Chondrocyte (in vitro differentiated cells): ENCODE data around the gene FAM107B. TPM values are rescaled to one million over a fixed set of nuclear protein-coding genes. Genes with fewer than 3 reads are reported as not detected.

Experiments
- DNase-seq: peaks from one replicate; pipeline ENCODE4 v3.0.0; 2021; ENCODE audit warnings: mixed read lengths, low spot score
- H3K27ac Mint-ChIP-seq: one replicate; pipeline ENCODE4 v1.8.0; 2021; ENCODE audit warnings: mild to moderate bottlenecking, moderate library complexity, mixed read lengths; ENCODE audit not compliant: unreplicated experiment
- H3K27me3 Mint-ChIP-seq: 2 replicates; pipeline ENCODE4 v1.8.0; 2021; ENCODE audit warnings: low read depth, mixed read lengths
- H3K36me3 Mint-ChIP-seq: 2 replicates; pipeline ENCODE4 v1.8.0; 2021; ENCODE audit warnings: low read depth, mixed read lengths
- H3K4me1 Mint-ChIP-seq: 2 replicates; pipeline ENCODE4 v1.8.0; 2021; ENCODE audit warnings: low read depth, mild to moderate bottlenecking, mixed read lengths
- H3K4me3 Mint-ChIP-seq: one replicate; pipeline ENCODE4 v1.8.0; 2021; ENCODE audit warnings: mild to moderate bottlenecking, moderate library complexity, mixed read lengths; ENCODE audit not compliant: unreplicated experiment
- H3K9me3 Mint-ChIP-seq: 2 replicates; pipeline ENCODE4 v1.8.0; 2021; ENCODE audit warnings: low read depth, mixed read lengths
- total RNA-seq: library from RNA; stranded (reverse); gene quantifications from 3 replicates; pipeline ENCODE4 v1.2.1, GENCODE V29; 2021
- TF ChIP-seq, protein P1 (sequence below): fragments of 200-600 bp; sonication (generic); IDR thresholded peaks from 2 replicates; pipeline ENCODE4 v1.5.0; 2021; ENCODE audit warnings: antibody characterized with exemption, mild to moderate bottlenecking, moderate library complexity

FAM107B gene
- total RNA-seq, 1 donor from 2014 or later = 29.1 TPM

DNA sequence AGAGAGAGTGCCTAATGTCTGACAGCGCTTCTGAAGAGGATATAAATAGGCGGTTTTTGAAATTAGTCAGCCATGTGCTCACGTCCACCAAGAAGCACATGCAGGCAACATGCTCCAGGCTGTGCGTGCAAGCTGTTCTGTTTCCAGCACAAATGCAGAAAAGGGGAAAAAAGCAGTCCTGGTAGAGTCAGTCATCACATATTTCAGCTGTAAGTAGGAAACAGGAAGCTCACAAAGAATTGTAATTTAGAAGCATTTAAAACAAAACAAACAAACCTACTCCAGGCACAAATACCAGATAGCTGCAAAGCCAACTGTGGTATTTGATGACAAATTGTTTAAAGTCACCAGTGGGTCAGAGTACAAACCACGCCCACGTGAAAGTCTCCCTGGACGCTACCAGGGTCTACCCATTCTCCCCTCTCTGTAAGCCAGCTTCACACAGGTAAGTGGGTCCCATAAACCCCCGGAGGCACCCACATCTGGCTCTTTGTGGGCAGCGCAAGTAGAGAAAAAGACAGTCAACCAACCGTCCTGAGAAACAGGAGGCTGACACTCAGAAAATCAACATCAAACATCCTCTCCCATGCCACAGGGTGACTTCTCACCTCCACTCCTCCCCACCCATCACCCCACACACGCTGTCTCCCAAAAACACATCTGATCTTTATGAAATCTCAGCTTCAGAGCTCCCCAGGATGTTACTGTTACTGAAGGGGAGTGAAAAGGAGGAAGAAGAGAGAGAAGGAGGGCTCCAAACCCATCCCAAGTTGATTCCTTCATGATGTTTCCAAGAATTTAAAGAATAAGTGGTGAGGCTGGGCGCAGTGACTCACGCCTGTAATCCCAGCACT lies 186.4 kb downstream of the FAM107B start:
- Mint-ChIP-seq H3K4me1 (peaks cover 24% of the 10 kb centered on the region), H3K9me3 (no peaks in the 10 kb centered on the region), H3K4me3 (no peak overlapping the region), H3K27ac (peak overlapping the region; percentile 87), H3K36me3 (no peaks in the 10 kb centered on the region), H3K27me3 (no peaks in the 10 kb centered on the region)
- DNase-seq = no peak
- TF ChIP-seq, protein P1, sequence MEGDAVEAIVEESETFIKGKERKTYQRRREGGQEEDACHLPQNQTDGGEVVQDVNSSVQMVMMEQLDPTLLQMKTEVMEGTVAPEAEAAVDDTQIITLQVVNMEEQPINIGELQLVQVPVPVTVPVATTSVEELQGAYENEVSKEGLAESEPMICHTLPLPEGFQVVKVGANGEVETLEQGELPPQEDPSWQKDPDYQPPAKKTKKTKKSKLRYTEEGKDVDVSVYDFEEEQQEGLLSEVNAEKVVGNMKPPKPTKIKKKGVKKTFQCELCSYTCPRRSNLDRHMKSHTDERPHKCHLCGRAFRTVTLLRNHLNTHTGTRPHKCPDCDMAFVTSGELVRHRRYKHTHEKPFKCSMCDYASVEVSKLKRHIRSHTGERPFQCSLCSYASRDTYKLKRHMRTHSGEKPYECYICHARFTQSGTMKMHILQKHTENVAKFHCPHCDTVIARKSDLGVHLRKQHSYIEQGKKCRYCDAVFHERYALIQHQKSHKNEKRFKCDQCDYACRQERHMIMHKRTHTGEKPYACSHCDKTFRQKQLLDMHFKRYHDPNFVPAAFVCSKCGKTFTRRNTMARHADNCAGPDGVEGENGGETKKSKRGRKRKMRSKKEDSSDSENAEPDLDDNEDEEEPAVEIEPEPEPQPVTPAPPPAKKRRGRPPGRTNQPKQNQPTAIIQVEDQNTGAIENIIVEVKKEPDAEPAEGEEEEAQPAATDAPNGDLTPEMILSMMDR = no peak

DNA sequence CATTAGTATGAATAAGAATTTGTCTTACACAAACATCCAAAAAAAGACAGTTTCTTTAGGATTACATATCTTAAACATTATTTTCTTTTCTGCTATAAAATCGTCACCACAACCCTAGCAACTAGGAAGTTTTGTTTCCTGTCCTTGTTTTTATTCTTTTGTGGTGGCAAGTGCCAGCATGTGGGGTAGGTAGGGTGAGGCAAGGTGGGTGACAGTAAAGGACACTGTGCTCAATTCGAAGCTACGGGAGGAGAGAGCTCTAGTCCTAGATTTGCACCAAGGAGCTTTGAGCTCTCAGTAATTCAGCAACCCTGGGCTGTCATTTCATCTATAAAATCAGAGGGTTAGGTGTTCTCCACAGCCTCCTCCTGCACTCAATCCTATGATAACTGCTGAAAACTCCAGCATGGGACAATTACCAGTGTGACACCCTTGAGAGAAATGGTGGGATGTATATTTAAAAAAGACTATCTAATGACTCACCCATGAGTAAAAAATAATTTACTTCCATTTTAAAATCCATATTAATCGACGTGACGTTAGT lies 187.1 kb downstream of the FAM107B start:
- H3K4me1 Mint-ChIP-seq = peaks cover 24% of the 10 kb centered on the region
- no peaks in the 10 kb centered on the region for H3K36me3 Mint-ChIP-seq
- DNase-seq = no peak
- H3K9me3 Mint-ChIP-seq = no peaks in the 10 kb centered on the region
- TF ChIP-seq, protein P1 = no peak
- H3K4me3 Mint-ChIP-seq = no peak overlapping the region
- peak overlapping the region; percentile 87 for H3K27ac Mint-ChIP-seq
- H3K27me3 Mint-ChIP-seq = no peaks in the 10 kb centered on the region

DNA sequence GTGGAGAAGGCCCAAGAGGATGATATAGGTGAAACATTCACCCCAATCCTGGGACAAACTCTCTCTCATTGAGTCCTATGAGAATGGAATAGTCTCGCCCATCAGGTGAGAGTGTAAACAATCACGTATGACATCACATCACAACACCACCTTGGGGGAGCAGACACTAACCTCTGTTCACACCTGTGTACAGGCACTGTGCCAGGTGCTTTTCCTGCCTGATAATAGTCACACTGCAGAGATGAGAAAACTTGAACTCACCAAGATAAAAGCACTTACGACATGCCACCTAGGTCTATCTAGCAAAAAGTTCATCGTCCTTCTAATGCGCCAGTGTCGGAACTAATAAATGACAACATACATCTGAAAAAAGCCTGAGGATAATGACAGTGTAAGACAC lies 187.8 kb downstream of the FAM107B start:
- H3K36me3 Mint-ChIP-seq = no peaks in the 10 kb centered on the region
- no peak for DNase-seq
- TF ChIP-seq, protein P1 = no peak
- H3K27ac Mint-ChIP-seq = peak overlapping the region; percentile 20
- H3K4me1 Mint-ChIP-seq = peaks cover 24% of the 10 kb centered on the region
- H3K4me3 Mint-ChIP-seq = no peak overlapping the region
- no peaks in the 10 kb centered on the region for H3K27me3 Mint-ChIP-seq
- no peaks in the 10 kb centered on the region for H3K9me3 Mint-ChIP-seq

DNA sequence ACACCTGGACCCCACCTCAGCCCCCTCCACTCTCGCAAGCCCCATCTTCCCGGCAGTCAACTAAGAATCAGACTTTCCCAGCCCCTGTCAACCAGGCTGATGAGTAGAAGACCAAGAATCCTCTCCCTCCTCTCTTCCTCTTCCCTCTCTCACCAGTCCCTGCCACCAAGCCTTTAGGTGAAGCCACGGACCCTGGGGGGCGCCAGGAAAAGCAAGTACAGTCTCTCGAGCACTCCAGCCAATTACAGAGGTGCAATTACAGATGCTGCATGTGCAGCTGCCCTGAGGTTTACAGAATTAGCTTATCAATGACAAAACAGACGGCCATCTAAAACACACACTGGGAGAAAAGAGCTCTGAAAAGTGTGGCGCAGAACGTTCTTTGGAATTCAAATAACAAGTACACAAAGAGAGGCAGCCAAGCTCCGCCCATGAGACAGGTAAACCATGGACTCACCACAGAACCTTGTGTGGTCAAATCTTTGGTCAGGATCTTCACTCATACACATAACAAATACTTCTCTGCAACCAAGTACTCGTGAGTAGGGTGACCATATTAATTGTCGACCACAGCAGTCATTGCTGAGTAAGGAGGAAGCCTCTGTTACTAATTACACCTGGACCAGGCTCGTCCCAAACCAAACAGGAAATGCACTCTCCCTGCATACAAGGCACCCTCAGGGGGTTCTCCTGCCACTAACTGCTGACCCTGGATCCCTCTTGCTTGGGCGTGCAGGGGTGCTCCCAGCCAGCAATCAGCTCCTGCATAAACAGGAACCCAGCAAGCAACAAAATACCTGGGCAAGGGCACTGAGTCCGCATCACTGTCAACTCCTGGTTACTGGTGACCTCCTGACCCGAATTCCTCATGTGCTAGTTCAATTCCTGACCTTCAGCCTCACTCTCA lies 189.2 kb downstream of the FAM107B start:
- Mint-ChIP-seq H3K27me3 (no peaks in the 10 kb centered on the region), H3K9me3 (no peaks in the 10 kb centered on the region), H3K27ac (no peak overlapping the region), H3K4me3 (no peak overlapping the region), H3K4me1 (peaks cover 28% of the 10 kb centered on the region), H3K36me3 (no peaks in the 10 kb centered on the region)
- no peak for DNase-seq
- TF ChIP-seq, protein P1 = no peak

DNA sequence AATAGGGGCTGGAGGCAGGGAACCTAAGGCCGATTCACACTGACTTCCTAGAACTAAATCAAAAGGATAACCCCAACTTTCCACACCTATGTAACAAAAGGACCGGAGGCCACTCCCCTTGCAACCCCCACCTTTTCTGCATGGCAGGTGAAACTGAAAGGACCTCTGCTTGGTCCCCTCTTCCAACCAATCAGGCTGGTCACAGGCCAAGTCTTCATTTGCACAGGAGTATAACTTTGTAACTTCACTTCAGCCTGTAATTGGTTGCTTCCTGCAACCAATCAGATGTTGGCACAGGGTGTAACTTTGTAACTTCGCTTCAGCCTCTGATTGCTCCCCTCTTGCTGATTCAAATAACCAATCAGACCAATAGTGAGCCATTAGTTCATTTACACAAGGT lies 190.0 kb downstream of the FAM107B start:
- no peak for DNase-seq
- TF ChIP-seq, protein P1 = no peak
- Mint-ChIP-seq H3K27ac (no peak overlapping the region), H3K4me3 (no peak overlapping the region), H3K9me3 (no peaks in the 10 kb centered on the region), H3K4me1 (peaks cover 33% of the 10 kb centered on the region), H3K27me3 (no peaks in the 10 kb centered on the region), H3K36me3 (no peaks in the 10 kb centered on the region)
